HCT116 (cell line): Measurements from ENCODE around the gene TPK1. TPM values are rescaled to one million over a fixed set of nuclear protein-coding genes. Genes with fewer than 3 reads are reported as not detected.
A peak's percentile ranks its signal among the peaks of the same experiment; 100 is the strongest.

Experiments
- ATAC-seq: fragments of 200-7000 bp; cut with Tn5 transposase; 2 replicates; pipeline ENCODE4 v1.9.1; 2020; ENCODE audit warnings: mild to moderate bottlenecking, moderate library complexity
- BruUV-seq: library from RNA; stranded (reverse); fragments of 400-500 nt; replicated peaks from 2 replicates; lab custom pipeline; 2021; lab: Mats Ljungman, UMichigan
- CTCF ChIA-PET: fragments of 300-600 bp; sonication (Branson Sonifier 250); formaldehyde crosslinking; loops from one replicate; lab custom pipeline; 2021; ENCODE audit warnings: antibody characterized with exemption; lab: Charles Lee
- POLR2A ChIA-PET: fragments of 300-600, 350-600 bp; sonication (Branson Sonifier 250); formaldehyde crosslinking; loops from one replicate; lab custom pipeline; 2021; ENCODE audit warnings: antibody characterized with exemption; lab: Charles Lee
- RAD21 ChIA-PET, 2 experiments: fragments of 300-600 bp; sonication (Branson Sonifier 250); formaldehyde crosslinking; loops; one replicate each; lab custom pipeline; 2023; ENCODE audit warnings: low total read pairs in 2 of 2; ENCODE audit not compliant: uncharacterized antibody in 2 of 2, unreplicated experiment in 2 of 2, low non-redundant PET in 1 of 2; lab: Charles Lee
- DNase-seq: peaks from one replicate; pipeline ENCODE4 v3.0.0-alpha.2; 2010; ENCODE audit warnings: low read depth, low spot score
- H2AFZ ChIP-seq: fragments of 200-600 bp; shearing (Covaris generic), sonication (generic); 2 replicates; pipeline ENCODE4 v1.6.1; 2017; ENCODE audit warnings: low read depth, mixed run types, mixed read lengths, antibody characterized with exemption, low read length; ENCODE audit not compliant: poor library complexity, severe bottlenecking
- H3K27ac ChIP-seq: 2 replicates; pipeline ENCODE4 v1.5.1; 2012; ENCODE audit warnings: low read depth, low read length
- H3K27me3 ChIP-seq: fragments of 200-600 bp; sonication (generic); 2 replicates; pipeline ENCODE4 v1.6.1; 2016; ENCODE audit warnings: mixed run types, low read length, mixed read lengths; ENCODE audit not compliant: insufficient read depth
- H3K36me3 ChIP-seq, 2 experiments: fragments of 200-500 bp in 1 of 2; fragments of 200-600 bp in 1 of 2; sonication (Bioruptor generic) in 1 of 2; sonication (generic) in 1 of 2; 2 replicates each; pipeline versions ENCODE4 v1.5.1 to v1.6.1; 2014 to 2016; ENCODE audit warnings: low read length in 2 of 2, inconsistent platforms in 1 of 2, mixed read lengths in 1 of 2, mixed run types in 1 of 2; ENCODE audit not compliant: insufficient read depth in 2 of 2, control insufficient read depth in 1 of 2
- H3K4me1 ChIP-seq, 2 experiments: fragments of 200-600 bp in 1 of 2; sonication (generic) in 1 of 2; 2 replicates each; pipeline versions ENCODE4 v1.5.1 to v1.6.1; 2012 to 2017; ENCODE audit warnings: low read length in 2 of 2, inconsistent platforms in 1 of 2, mild to moderate bottlenecking in 1 of 2, mixed read lengths in 1 of 2, mixed run types in 1 of 2, moderate library complexity in 1 of 2; ENCODE audit not compliant: insufficient read depth in 2 of 2, control insufficient read depth in 1 of 2
- H3K4me2 ChIP-seq: fragments of 200-600 bp; sonication (generic); 2 replicates; pipeline ENCODE4 v1.6.1; 2017; ENCODE audit warnings: mixed run types, low read length, mixed read lengths
- H3K4me3 ChIP-seq, 2 experiments: fragments of 200-600 bp in 1 of 2; sonication (generic) in 1 of 2; replicated peaks in 1 of 2; 2 replicates each; pipeline ENCODE4 v1.5.1; 2011 to 2016; ENCODE audit warnings: low read length in 2 of 2, control low read depth in 1 of 2, low read depth in 1 of 2, mild to moderate bottlenecking in 1 of 2, mixed read lengths in 1 of 2, mixed run types in 1 of 2
- H3K79me2 ChIP-seq: fragments of 200-600 bp; sonication (generic); 2 replicates; pipeline ENCODE4 v1.6.1; 2017; ENCODE audit warnings: mild to moderate bottlenecking, mixed run types, low read length, moderate library complexity, mixed read lengths; ENCODE audit not compliant: insufficient read depth
- H3K9ac ChIP-seq: fragments of 200-600 bp; sonication (generic); 2 replicates; pipeline ENCODE4 v1.6.1; 2016; ENCODE audit warnings: low read length, mixed read lengths
- H3K9me2 ChIP-seq: fragments of 200-600 bp; sonication (generic), shearing (Covaris generic); 2 replicates; pipeline ENCODE4 v1.6.1; 2017; ENCODE audit warnings: mixed run types, mild to moderate bottlenecking, moderate library complexity; ENCODE audit not compliant: insufficient read depth
- H3K9me3 ChIP-seq, 2 experiments: fragments of 200-500 bp in 1 of 2; fragments of 200-600 bp in 1 of 2; sonication (Bioruptor generic) in 1 of 2; sonication (generic) in 1 of 2; 2 replicates each; pipeline ENCODE4 v1.6.1; 2014 to 2017; ENCODE audit warnings: low read length in 2 of 2, mixed read lengths in 2 of 2, inconsistent platforms in 1 of 2, low read depth in 1 of 2, mild to moderate bottlenecking in 1 of 2, mixed run types in 1 of 2, moderate library complexity in 1 of 2; ENCODE audit not compliant: control insufficient read depth in 1 of 2, insufficient read depth in 1 of 2
- H4K20me1 ChIP-seq: fragments of 200-600 bp; sonication (generic), shearing (Covaris generic); 2 replicates; pipeline ENCODE4 v1.6.1; 2017; ENCODE audit warnings: mixed run types, mild to moderate bottlenecking, moderate library complexity; ENCODE audit not compliant: insufficient read depth
- CEBPB ChIP-seq: IDR thresholded peaks from 2 replicates; pipeline ENCODE4 v1.6.1; 2012; ENCODE audit warnings: low read depth
- CTCF ChIP-seq, 3 experiments: fragments of 200-600 bp in 1 of 3; sonication (generic) in 1 of 3; IDR thresholded peaks in 2 of 3; conservative IDR thresholded peaks in 1 of 3; 2 replicates each; pipeline ENCODE4 v1.5.1; 2012 to 2017; ENCODE audit warnings: low read depth in 2 of 3, low read length in 2 of 3, antibody characterized with exemption in 1 of 3, borderline replicate concordance in 1 of 3, control low read depth in 1 of 3, mild to moderate bottlenecking in 1 of 3, mixed read lengths in 1 of 3, mixed run types in 1 of 3, moderate library complexity in 1 of 3; ENCODE audit not compliant: insufficient read depth in 1 of 3
- EGR1 ChIP-seq: IDR thresholded peaks from 2 replicates; pipeline ENCODE4 v1.6.1; 2012; ENCODE audit warnings: low read depth
- ELF1 ChIP-seq: IDR thresholded peaks from 2 replicates; pipeline ENCODE4 v1.6.1; 2012; ENCODE audit warnings: low read depth, borderline replicate concordance
- EZH2phosphoT487 ChIP-seq: fragments of 200-600 bp; IDR thresholded peaks from 2 replicates; pipeline ENCODE4 v1.6.1; 2018; ENCODE audit warnings: antibody characterized with exemption, borderline replicate concordance
- JUND ChIP-seq: IDR thresholded peaks from 2 replicates; pipeline ENCODE4 v1.6.1; 2012
- POLR2A ChIP-seq: IDR thresholded peaks from 2 replicates; pipeline ENCODE4 v1.7.0; 2011; ENCODE audit warnings: borderline replicate concordance; ENCODE audit not compliant: insufficient read depth, insufficient read length; ENCODE audit errors: extremely low read depth
- SRF ChIP-seq: IDR thresholded peaks from 2 replicates; pipeline ENCODE4 v1.6.1; 2012; ENCODE audit warnings: low read depth
- TCF7L2 ChIP-seq: IDR thresholded peaks from 2 replicates; pipeline ENCODE4 v1.7.0; 2011; ENCODE audit warnings: borderline replicate concordance, inconsistent platforms; ENCODE audit not compliant: insufficient read depth, insufficient read length; ENCODE audit errors: extremely low read depth
- ZBTB33 ChIP-seq: IDR thresholded peaks from 2 replicates; pipeline ENCODE4 v1.6.1; 2011; ENCODE audit warnings: mild to moderate bottlenecking, low read length, moderate library complexity; ENCODE audit not compliant: insufficient replicate concordance; ENCODE audit errors: extremely low read depth
- ZFX ChIP-seq: fragments of 450-650 bp; IDR thresholded peaks from 2 replicates; pipeline ENCODE4 v1.6.1; 2017
- intact Hi-C: fragments of 100-400 bp; cut with micrococcal nuclease; formaldehyde crosslinking; loops from 2 replicates; pipeline ENCODE4 v1.10.0; 2022
- total RNA-seq: library from RNA; stranded (reverse); gene quantifications from one replicate; pipeline ENCODE4 v1.2.1, GENCODE V29; 2021; ENCODE audit not compliant: unreplicated experiment

Gene TPK1
- total RNA-seq, 1 experiment from 2014 or later, result 5.4 TPM

- TF ChIP-seq ZBTB33 (no peak), EZH2phosphoT487 (no peak), POLR2A (no peak), ZFX (no peak), ELF1 (no peak), TCF7L2 (no peak)
- TF ChIP-seq, all 23 proteins: peak for 0
Observed at GRCh38 chr7:144659211-144659610, 176.6 kb downstream of the TPK1 start (continued).

GRCh38 chr7:144656965-144657517 lies 178.8 kb downstream of the TPK1 start:
- CTCF ChIA-PET, result no interaction called here
- ATAC-seq (peak; percentile 50; the same call in 1 of the 2 replicates), DNase-seq (no peak)
- Histone ChIP-seq H3K9me2 (no peaks in the 10 kb centered on the region), H3K27me3 (no peaks in the 10 kb centered on the region), H3K4me1 (no peaks in the 10 kb centered on the region), H3K36me3 (no peaks in the 10 kb centered on the region), H3K79me2 (no peaks in the 10 kb centered on the region), H3K27ac (no peak overlapping the region), H3K9ac (no peak overlapping the region), H4K20me1 (no peaks in the 10 kb centered on the region), H3K4me3 (no peak overlapping the region), H2AFZ (no peak overlapping the region), H3K4me2 (no peak overlapping the region), H3K9me3 (no peaks in the 10 kb centered on the region)
- RAD21 ChIA-PET, result no interaction called here
- POLR2A ChIA-PET, result interaction anchor here (0.6 kb wide), 1 partner anchor 1158 kb away, joined by 3 read pairs; no protein-coding TSS in a partner anchor
- intact Hi-C loops, result no loop called here
- no TSS peak for BruUV-seq
- peak in 1 of 3 experiments; percentile 13; a peak in 1 of 6 replicates for TF ChIP-seq CTCF (IDR thresholded peaks at IDR 0.05 in 2 of 3, conservative IDR thresholded peaks at IDR 0.05 in 1 of 3; ENCODE audit: borderline replicate concordance in 1 of 3, insufficient read depth in 1 of 3, low read depth in 2 of 3, low read length in 2 of 3)
- TF ChIP-seq SRF, result no peak
- TF ChIP-seq ZBTB33, result no peak
- no peak for TF ChIP-seq CEBPB
- TF ChIP-seq EGR1, result no peak
- no peak for TF ChIP-seq JUND
